K562 (cell line): ENCODE results near the gene ITSN1. TPM values are rescaled to one million over a fixed set of nuclear protein-coding genes. Genes with fewer than 3 reads are reported as not detected.
A peak's percentile ranks its signal among the peaks of the same experiment; 100 is the strongest.

Experiments used
- ARID3B ChIP-seq: fragments of 250-450 bp; sonication (Bioruptor Pico); IDR thresholded peaks from 2 replicates; pipeline ENCODE4 v1.4.0; 2020; ENCODE audit warnings: borderline replicate concordance
- BACH1 ChIP-seq: fragments of 200-800 bp; sonication (Bioruptor generic); IDR thresholded peaks from 2 replicates; pipeline ENCODE4 v1.6.1; 2016; ENCODE audit warnings: missing genetic modification characterization, missing compliant biosample characterization
- CBX5 ChIP-seq: IDR thresholded peaks from 2 replicates; pipeline ENCODE4 v1.6.1; 2014; ENCODE audit warnings: low read depth, borderline replicate concordance
- CTCFL ChIP-seq: IDR thresholded peaks from 2 replicates; pipeline ENCODE4 v1.6.1; 2011; ENCODE audit warnings: borderline replicate concordance, low read depth, mild to moderate bottlenecking, moderate library complexity, low read length; ENCODE audit not compliant: insufficient read depth, poor library complexity, severe bottlenecking
- HMGN3 ChIP-seq: IDR thresholded peaks from 2 replicates; pipeline ENCODE4 v1.6.1; 2011; ENCODE audit warnings: borderline replicate concordance, low read depth, mild to moderate bottlenecking, mixed read lengths, low read length; ENCODE audit not compliant: insufficient read length; ENCODE audit errors: extremely low read depth
- IFI16 ChIP-seq: fragments of 250-450 bp; sonication (Bioruptor Pico); IDR thresholded peaks from 2 replicates; pipeline ENCODE4 v2.1.2; 2022; ENCODE audit warnings: mild to moderate bottlenecking, inconsistent platforms
- KLF16 ChIP-seq: IDR thresholded peaks from 2 replicates; pipeline ENCODE4 v1.6.1; 2016; ENCODE audit warnings: antibody characterized with exemption
- MAFK ChIP-seq: IDR thresholded peaks from 2 replicates; pipeline ENCODE4 v1.6.1; 2011; ENCODE audit warnings: low read length, improper control_type of control experiment
- NFYB ChIP-seq: IDR thresholded peaks from 2 replicates; pipeline ENCODE4 v1.6.1; 2011; ENCODE audit warnings: mild to moderate bottlenecking, moderate library complexity; ENCODE audit not compliant: insufficient read length; ENCODE audit errors: extremely low read depth
- NR0B1 ChIP-seq: fragments of 450-650 bp; IDR thresholded peaks from one replicate; pipeline ENCODE4 v1.6.1; 2018; ENCODE audit warnings: mild to moderate bottlenecking, moderate library complexity; ENCODE audit not compliant: partially characterized antibody
- RBM17 ChIP-seq: fragments of 200-400 bp; formaldehyde crosslinking; IDR thresholded peaks from 2 replicates; pipeline ENCODE4 v1.6.1; 2017; ENCODE audit warnings: low read depth, mild to moderate bottlenecking, low read length, borderline replicate concordance
- TAF15 ChIP-seq: fragments of 200-400 bp; formaldehyde crosslinking; IDR thresholded peaks from 2 replicates; pipeline ENCODE4 v1.6.1; 2017; ENCODE audit warnings: mild to moderate bottlenecking, low read depth, low read length, moderate library complexity
- TAL1 ChIP-seq: fragments of 450-650 bp; IDR thresholded peaks from 2 replicates; pipeline ENCODE4 v1.6.1; 2016; ENCODE audit warnings: mild to moderate bottlenecking
- TEAD2 ChIP-seq: fragments of 450-650 bp; IDR thresholded peaks from 2 replicates; pipeline ENCODE4 v1.6.1; 2016; ENCODE audit warnings: missing genetic modification characterization, control low read depth, missing compliant biosample characterization
- YBX1 ChIP-seq: fragments of 450-650 bp; IDR thresholded peaks from 2 replicates; pipeline ENCODE4 v1.7.1; 2016; ENCODE audit warnings: mild to moderate bottlenecking
- ZBTB34 ChIP-seq: fragments of 250-450 bp; sonication (Bioruptor Pico); IDR thresholded peaks from 2 replicates; pipeline ENCODE4 v1.8.0; 2021; ENCODE audit warnings: mild to moderate bottlenecking, moderate library complexity
- ZBTB49 ChIP-seq: sonication (generic); formaldehyde crosslinking; IDR thresholded peaks from 2 replicates; pipeline ENCODE4 v1.8.0; 2022; ENCODE audit warnings: missing genetic modification reagents, mild to moderate bottlenecking, borderline replicate concordance
- ZNF184 ChIP-seq: sonication (generic); formaldehyde crosslinking; IDR thresholded peaks from 2 replicates; pipeline ENCODE4 v1.5.0; 2020; ENCODE audit warnings: missing genetic modification reagents
- ZNF239 ChIP-seq: fragments of 250-450 bp; sonication (Bioruptor Pico); IDR thresholded peaks from 2 replicates; pipeline ENCODE4 v1.4.0; 2020; ENCODE audit warnings: mild to moderate bottlenecking
- ZNF316 ChIP-seq: fragments of 450-650 bp; IDR thresholded peaks from 2 replicates; pipeline ENCODE4 v1.6.1; 2016
- polyA plus RNA-seq, 8 experiments: library from polyadenylated mRNA; depleted of rRNA in 4 of 8; stranded (reverse) in 5 of 8; unstranded in 3 of 8; fragments of >200 nt; fragmentation: Nextera tagmentation in 2 of 8; fragmentation: Illumina TruSeq in 1 of 8; extraction: Ambion mirVana in 2 of 8; extraction: Trizol in 1 of 8; gene quantifications; 2 replicates each; pipeline versions ENCODE4 v1.2.1 to v1.2.3, GENCODE V29; 2011 to 2014; ENCODE audit warnings: inconsistent platforms in 1 of 8, missing spikeins in 1 of 8
- total RNA-seq, 7 experiments: library from RNA; depleted of rRNA in 6 of 7; stranded (reverse); fragments of >200 nt in 6 of 7; fragmentation: Illumina TruSeq in 2 of 7; extraction: Trizol in 2 of 7; gene quantifications; 2 replicates each; pipeline versions ENCODE4 v1.2.1 to v1.2.3, GENCODE V29; 2011 to 2021; ENCODE audit warnings: low replicate concordance in 1 of 7

The ITSN1 gene
- total and polyA plus RNA-seq, 9 of the 15 experiments (the other 6 are each of a cell fraction or from before 2014, with no cell fraction given), result 1.1 to 12.6 (median 4.8) TPM

- TF ChIP-seq HMGN3 (no peak), CBX5 (no peak), ZBTB34 (CRISPR knock-in tag) (no peak), ARID3B (CRISPR knock-in tag) (no peak), NR0B1 (no peak), ZBTB49 (CRISPR knock-in tag) (no peak), MAFK (no peak), KLF16 (no peak), TAF15 (no peak), IFI16 (no peak), BACH1 (no peak), ZNF184 (CRISPR knock-in tag) (no peak), YBX1 (no peak), NFYB (peak; percentile 31), TAL1 (no peak), CTCFL (no peak), ZNF239 (CRISPR knock-in tag) (no peak), RBM17 (no peak), ZNF316 (no peak), TEAD2 (tag) (0 out of 2 replicates have a peak, but pooled peaks have one; percentile 7)
Observed at GRCh38 chr21:33655588-33656221, 13.4 kb downstream of the ITSN1 start (continued).
